ENCODE results near the gene SLC22A23.

Gene SLC22A23

DNA sequence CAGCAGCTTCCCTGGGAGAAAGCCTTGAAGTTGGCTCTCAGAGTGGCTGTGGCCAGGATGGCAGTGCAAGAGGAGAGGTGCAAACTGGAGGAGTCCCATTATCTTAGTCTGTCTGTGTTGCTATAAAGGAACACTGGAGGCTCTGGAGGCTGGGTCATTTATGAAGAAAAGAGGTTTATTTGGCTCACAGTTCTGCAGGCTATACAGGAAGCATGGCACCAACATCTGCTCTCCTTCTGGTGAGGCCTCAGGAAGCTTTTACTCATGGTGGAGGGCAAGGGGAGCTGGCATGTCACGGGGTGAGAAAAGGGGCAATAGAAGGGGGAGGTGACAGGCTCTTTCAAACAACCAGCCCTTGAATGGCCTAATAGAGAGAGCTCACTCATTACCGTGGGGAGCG lies 151.0 kb downstream of the SLC22A23 start:
- TF ChIP-seq, protein P1, sequence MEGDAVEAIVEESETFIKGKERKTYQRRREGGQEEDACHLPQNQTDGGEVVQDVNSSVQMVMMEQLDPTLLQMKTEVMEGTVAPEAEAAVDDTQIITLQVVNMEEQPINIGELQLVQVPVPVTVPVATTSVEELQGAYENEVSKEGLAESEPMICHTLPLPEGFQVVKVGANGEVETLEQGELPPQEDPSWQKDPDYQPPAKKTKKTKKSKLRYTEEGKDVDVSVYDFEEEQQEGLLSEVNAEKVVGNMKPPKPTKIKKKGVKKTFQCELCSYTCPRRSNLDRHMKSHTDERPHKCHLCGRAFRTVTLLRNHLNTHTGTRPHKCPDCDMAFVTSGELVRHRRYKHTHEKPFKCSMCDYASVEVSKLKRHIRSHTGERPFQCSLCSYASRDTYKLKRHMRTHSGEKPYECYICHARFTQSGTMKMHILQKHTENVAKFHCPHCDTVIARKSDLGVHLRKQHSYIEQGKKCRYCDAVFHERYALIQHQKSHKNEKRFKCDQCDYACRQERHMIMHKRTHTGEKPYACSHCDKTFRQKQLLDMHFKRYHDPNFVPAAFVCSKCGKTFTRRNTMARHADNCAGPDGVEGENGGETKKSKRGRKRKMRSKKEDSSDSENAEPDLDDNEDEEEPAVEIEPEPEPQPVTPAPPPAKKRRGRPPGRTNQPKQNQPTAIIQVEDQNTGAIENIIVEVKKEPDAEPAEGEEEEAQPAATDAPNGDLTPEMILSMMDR (IDR thresholded peaks at IDR 0.05; ENCODE audit: low read length): no peak
- no peak for TF ChIP-seq EZH2phosphoT487 (IDR thresholded peaks at IDR 0.05; ENCODE audit: low read length)
- TF ChIP-seq EZH2 (optimal IDR thresholded peaks at IDR 0.05; ENCODE audit: low read depth, low read length): no peak

DNA sequence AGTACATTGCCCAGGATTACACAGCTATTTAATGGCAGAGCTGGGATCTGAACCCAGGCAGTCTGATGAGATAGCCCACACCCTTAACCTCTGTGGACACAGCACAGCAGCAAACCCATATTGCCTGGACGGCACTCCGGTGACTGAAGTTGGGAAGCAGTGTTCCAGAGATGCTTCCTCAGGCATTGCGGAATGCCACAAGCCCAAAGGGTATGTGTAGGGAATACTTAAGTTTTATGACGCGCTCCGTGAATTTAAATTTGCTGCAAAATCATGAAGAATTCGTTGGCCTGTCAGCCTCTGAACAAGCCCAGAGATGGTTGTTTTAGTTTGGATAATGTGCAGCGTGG lies 151.7 kb downstream of the SLC22A23 start:
- Histone ChIP-seq H3K9me3 (replicated peaks; ENCODE audit: insufficient read depth, low read length) (no peaks in the 10 kb centered on the region), H3F3A (ENCODE audit: insufficient read depth, low read length) (no peaks in the 10 kb centered on the region), H4K20me1 (ENCODE audit: insufficient read depth, low read length) (no peaks in the 10 kb centered on the region), H3K27me3 (replicated peaks; ENCODE audit: insufficient read depth, low read length) (no peaks in the 10 kb centered on the region), H3K4me3 (ENCODE audit: low read length) (no peak overlapping the region), H3K79me2 (ENCODE audit: low read length) (no peaks in the 10 kb centered on the region), H2AFZ (ENCODE audit: low read length) (no peak overlapping the region), H3K36me3 (replicated peaks; ENCODE audit: insufficient read depth, low read length) (no peaks in the 10 kb centered on the region), H3K9ac (ENCODE audit: low read length) (no peak overlapping the region), H3K9me2 (replicated peaks; ENCODE audit: insufficient read depth, low read length) (no peaks in the 10 kb centered on the region), H3K4me2 (ENCODE audit: low read depth, low read length) (no peak overlapping the region), H3K4me1 (ENCODE audit: low read length) (no peaks in the 10 kb centered on the region), H3K27ac (ENCODE audit: low read length) (no peak overlapping the region)
- DNase-seq: no peak
- TF ChIP-seq EZH2 (optimal IDR thresholded peaks at IDR 0.05; ENCODE audit: low read depth, low read length) (no peak), EZH2phosphoT487 (IDR thresholded peaks at IDR 0.05; ENCODE audit: low read length) (no peak)
- TF ChIP-seq, protein P1 (IDR thresholded peaks at IDR 0.05; ENCODE audit: low read length): no peak

More for the DNA sequence above, 151.0 kb downstream of the SLC22A23 start:
- Histone ChIP-seq H3K4me3 (ENCODE audit: low read length) (no peak overlapping the region), H3K4me2 (ENCODE audit: low read depth, low read length) (no peak overlapping the region), H3K27me3 (replicated peaks; ENCODE audit: insufficient read depth, low read length) (no peaks in the 10 kb centered on the region), H3K9me2 (replicated peaks; ENCODE audit: insufficient read depth, low read length) (no peaks in the 10 kb centered on the region), H3F3A (ENCODE audit: insufficient read depth, low read length) (no peaks in the 10 kb centered on the region), H4K20me1 (ENCODE audit: insufficient read depth, low read length) (no peaks in the 10 kb centered on the region), H3K9me3 (replicated peaks; ENCODE audit: insufficient read depth, low read length) (no peaks in the 10 kb centered on the region), H2AFZ (ENCODE audit: low read length) (no peak overlapping the region), H3K79me2 (ENCODE audit: low read length) (no peaks in the 10 kb centered on the region), H3K27ac (ENCODE audit: low read length) (no peak overlapping the region), H3K4me1 (ENCODE audit: low read length) (no peaks in the 10 kb centered on the region), H3K36me3 (replicated peaks; ENCODE audit: insufficient read depth, low read length) (no peaks in the 10 kb centered on the region), H3K9ac (ENCODE audit: low read length) (no peak overlapping the region)
- no peak for DNase-seq

- no peaks in the 10 kb centered on the region for H3K9me3 ChIP-seq (replicated peaks; ENCODE audit: insufficient read depth, low read length)
- no peak overlapping the region for H3K4me2 ChIP-seq (ENCODE audit: low read depth, low read length)
- H3K27me3 ChIP-seq (replicated peaks; ENCODE audit: insufficient read depth, low read length): no peaks in the 10 kb centered on the region
- H3K4me3 ChIP-seq (ENCODE audit: low read length): no peak overlapping the region
- H4K20me1 ChIP-seq (ENCODE audit: insufficient read depth, low read length): no peaks in the 10 kb centered on the region
- no peaks in the 10 kb centered on the region for H3K79me2 ChIP-seq (ENCODE audit: low read length)
- H3K27ac ChIP-seq (ENCODE audit: low read length): no peak overlapping the region
- H2AFZ ChIP-seq (ENCODE audit: low read length): no peak overlapping the region
- no peak overlapping the region for H3K9ac ChIP-seq (ENCODE audit: low read length)
- H3F3A ChIP-seq (ENCODE audit: insufficient read depth, low read length): no peaks in the 10 kb centered on the region
- H3K9me2 ChIP-seq (replicated peaks; ENCODE audit: insufficient read depth, low read length): no peaks in the 10 kb centered on the region
- no peaks in the 10 kb centered on the region for H3K36me3 ChIP-seq (replicated peaks; ENCODE audit: insufficient read depth, low read length)
- DNase-seq: no peak
- H3K4me1 ChIP-seq (ENCODE audit: low read length): no peaks in the 10 kb centered on the region
- TF ChIP-seq EZH2phosphoT487 (IDR thresholded peaks at IDR 0.05; ENCODE audit: low read length) (no peak), EZH2 (optimal IDR thresholded peaks at IDR 0.05; ENCODE audit: low read depth, low read length) (no peak)
- TF ChIP-seq, protein P1 (IDR thresholded peaks at IDR 0.05; ENCODE audit: low read length): no peak
These were observed 152.2 kb downstream of the SLC22A23 start for GRCh38 chr6:3304500-3305215.

All from MM.1S (cell line).